H1 (cell line): ENCODE results near the gene TCFL5. TPM values are rescaled to one million over a fixed set of nuclear protein-coding genes. Genes with fewer than 3 reads are reported as not detected.

Experiments
- CTCF ChIA-PET: fragments of 300-600 bp; sonication (Branson Sonifier 250); formaldehyde crosslinking; loops from one replicate; lab custom pipeline; 2021; ENCODE audit not compliant: partially characterized antibody; lab: Charles Lee
- POLR2A ChIA-PET: fragments of 300-600 bp; sonication (Branson Sonifier 250); formaldehyde crosslinking; loops from one replicate; lab custom pipeline; 2021; ENCODE audit warnings: inconsistent platforms; ENCODE audit not compliant: partially characterized antibody; lab: Charles Lee
- DNase-seq, 2 experiments: peaks; one replicate each; pipeline versions ENCODE4 v3.0.0 to v3.0.0-alpha.2; 2010 to 2022; ENCODE audit warnings: low spot score in 2 of 2, low read depth in 1 of 2, mixed read lengths in 1 of 2
- FAIRE-seq: peaks from 2 replicates; lab custom pipeline; 2011; peaks lifted over from hg19 to GRCh38; lab: Jason Lieb, UNC
- H2AFZ ChIP-seq: 2 replicates; pipeline ENCODE4 v1.8.1; 2012; ENCODE audit warnings: low read length, inconsistent platforms
- H2AK5ac ChIP-seq: 2 replicates; pipeline ENCODE4 v1.6.1; 2013; ENCODE audit warnings: low read depth, low read length
- H2BK120ac ChIP-seq: replicated peaks from 2 replicates; pipeline ENCODE3; 2013; ENCODE audit warnings: low read depth, low read length, inconsistent platforms
- H2BK12ac ChIP-seq: 2 replicates; pipeline ENCODE4 v1.6.1; 2013; ENCODE audit warnings: low read depth, low read length
- H2BK15ac ChIP-seq: 2 replicates; pipeline ENCODE4 v1.6.1; 2013; ENCODE audit warnings: low read length
- H2BK20ac ChIP-seq: 2 replicates; pipeline ENCODE4 v1.6.1; 2013; ENCODE audit warnings: low read length
- H2BK5ac ChIP-seq: 2 replicates; pipeline ENCODE4 v1.6.1; 2013; ENCODE audit warnings: low read depth, low read length
- H3K14ac ChIP-seq: 2 replicates; pipeline ENCODE4 v1.6.1; 2013; ENCODE audit warnings: inconsistent platforms; ENCODE audit not compliant: insufficient read length
- H3K18ac ChIP-seq: 2 replicates; pipeline ENCODE4 v1.6.1; 2013; ENCODE audit warnings: low read length; ENCODE audit errors: extremely low read depth
- H3K23ac ChIP-seq: 2 replicates; pipeline ENCODE4 v1.6.1; 2013; ENCODE audit warnings: inconsistent platforms; ENCODE audit not compliant: insufficient read length
- H3K23me2 ChIP-seq: 2 replicates; pipeline ENCODE4 v1.6.1; 2013; ENCODE audit warnings: low read depth, low read length
- H3K27ac ChIP-seq: 2 replicates; pipeline ENCODE4 v1.6.1; 2011; ENCODE audit warnings: low read depth, low read length, inconsistent platforms
- H3K27me3 ChIP-seq, 4 experiments: replicated peaks in 1 of 4; 1 replicate in 1 of 4; 2 replicates in 3 of 4; pipeline versions ENCODE4 v1.6.1 to v1.8.1; 2011 to 2013; ENCODE audit warnings: low read length in 3 of 4, mild to moderate bottlenecking in 3 of 4, inconsistent platforms in 2 of 4, mixed read lengths in 2 of 4, moderate library complexity in 1 of 4; ENCODE audit not compliant: control insufficient read depth in 3 of 4, insufficient read depth in 3 of 4; ENCODE audit errors: extremely low read depth in 1 of 4
- H3K36me3 ChIP-seq, 4 experiments: 2 replicates each; pipeline versions ENCODE4 v1.6.1 to v1.8.1; 2011 to 2013; ENCODE audit warnings: mild to moderate bottlenecking in 4 of 4, low read length in 3 of 4, moderate library complexity in 2 of 4, control low read depth in 1 of 4, inconsistent platforms in 1 of 4; ENCODE audit not compliant: insufficient read depth in 4 of 4, control insufficient read depth in 2 of 4
- H3K4ac ChIP-seq: replicated peaks from 2 replicates; pipeline ENCODE3; 2013; ENCODE audit warnings: low read length, low read depth, mixed read lengths, inconsistent platforms; ENCODE audit not compliant: insufficient read length
- H3K4me1 ChIP-seq, 4 experiments: replicated peaks in 1 of 4; 1 replicate in 1 of 4; 2 replicates in 3 of 4; pipeline versions ENCODE4 v1.6.1 to v1.8.1; 2011 to 2013; ENCODE audit warnings: low read length in 3 of 4, inconsistent platforms in 2 of 4, mixed read lengths in 1 of 4; ENCODE audit not compliant: insufficient read depth in 4 of 4, control insufficient read depth in 3 of 4
- H3K4me2 ChIP-seq, 2 experiments: 2 replicates each; pipeline versions ENCODE4 v1.6.1 to v1.8.1; 2011 to 2013; ENCODE audit warnings: low read depth in 2 of 2, low read length in 2 of 2, control low read depth in 1 of 2, inconsistent platforms in 1 of 2, mild to moderate bottlenecking in 1 of 2; ENCODE audit not compliant: insufficient read depth in 1 of 2
- H3K4me3 ChIP-seq, 4 experiments: fragments of 200-600, 300-600 bp in 1 of 4; sonication (generic), shearing (Covaris generic), sonication (Bioruptor Twin) in 1 of 4; 2 replicates each; pipeline versions ENCODE4 v1.5.1 to v1.8.1; 2011 to 2016; ENCODE audit warnings: low read length in 4 of 4, low read depth in 3 of 4, control low read depth in 2 of 4, inconsistent platforms in 2 of 4, mild to moderate bottlenecking in 2 of 4, mixed read lengths in 1 of 4, moderate library complexity in 1 of 4; ENCODE audit not compliant: insufficient read depth in 2 of 4; ENCODE audit errors: extremely low read depth in 1 of 4
- H3K56ac ChIP-seq: replicated peaks from 2 replicates; pipeline ENCODE3; 2013; ENCODE audit warnings: low read depth, mild to moderate bottlenecking, mixed read lengths, low read length, inconsistent platforms; ENCODE audit not compliant: insufficient read length
- H3K79me1 ChIP-seq: 2 replicates; pipeline ENCODE4 v1.6.1; 2013; ENCODE audit warnings: low read depth, low read length, control low read depth
- H3K79me2 ChIP-seq, 2 experiments: 2 replicates each; pipeline versions ENCODE4 v1.6.1 to v1.8.1; 2012 to 2013; ENCODE audit warnings: low read length in 2 of 2, mild to moderate bottlenecking in 2 of 2, inconsistent platforms in 1 of 2; ENCODE audit not compliant: insufficient read depth in 2 of 2, control insufficient read depth in 1 of 2
- H3K9ac ChIP-seq, 4 experiments: replicated peaks in 1 of 4; 1 replicate in 1 of 4; 2 replicates in 3 of 4; pipeline versions ENCODE4 v1.6.1 to v1.8.1; 2011 to 2013; ENCODE audit warnings: low read depth in 3 of 4, low read length in 3 of 4, control low read depth in 2 of 4, mild to moderate bottlenecking in 2 of 4, moderate library complexity in 2 of 4, inconsistent platforms in 1 of 4; ENCODE audit errors: extremely low read depth in 1 of 4
- H3K9me3 ChIP-seq, 2 experiments: 2 replicates each; pipeline versions ENCODE4 v1.6.1 to v1.8.1; 2012 to 2013; ENCODE audit warnings: mild to moderate bottlenecking in 2 of 2, moderate library complexity in 2 of 2, control low read depth in 1 of 2, inconsistent platforms in 1 of 2, low read depth in 1 of 2, low read length in 1 of 2, mixed read lengths in 1 of 2; ENCODE audit not compliant: insufficient read depth in 2 of 2
- H4K20me1 ChIP-seq, 2 experiments: replicated peaks in 1 of 2; 2 replicates each; pipeline versions ENCODE3 to v1.8.1; 2011 to 2013; ENCODE audit warnings: inconsistent platforms in 2 of 2, low read length in 2 of 2, mild to moderate bottlenecking in 1 of 2; ENCODE audit not compliant: insufficient read depth in 2 of 2, control insufficient read depth in 1 of 2
- H4K5ac ChIP-seq: 2 replicates; pipeline ENCODE4 v1.6.1; 2013; ENCODE audit warnings: low read length, low read depth, mixed read lengths, inconsistent platforms; ENCODE audit not compliant: insufficient read length
- H4K8ac ChIP-seq: 2 replicates; pipeline ENCODE4 v1.8.0; 2013; ENCODE audit warnings: mild to moderate bottlenecking, moderate library complexity, low read length, inconsistent platforms; ENCODE audit not compliant: insufficient read depth; ENCODE audit errors: extremely low read depth
- H4K91ac ChIP-seq: replicated peaks from 2 replicates; pipeline ENCODE3; 2013; ENCODE audit warnings: low read length, mixed read lengths, inconsistent platforms; ENCODE audit not compliant: insufficient read length
- BACH1 ChIP-seq: IDR thresholded peaks from 2 replicates; pipeline ENCODE4 v1.6.1; 2012; ENCODE audit warnings: low read length, improper control_type of control experiment
- POLR2AphosphoS5 ChIP-seq: IDR thresholded peaks from 2 replicates; pipeline ENCODE4 v1.6.1; 2011; ENCODE audit warnings: low read depth, low read length
- WGBS, 2 experiments: shearing (Covaris generic) in 1 of 2; methylation state at CpG; one replicate each; pipeline versions ENCODE4 v1.1.6 to v1.1.7; 2013 to 2015; ENCODE audit warnings: low lambda C conversion rate in 2 of 2, mixed read lengths in 2 of 2, inconsistent platforms in 1 of 2, low coverage in 1 of 2, missing lambda C conversion rate in 1 of 2; ENCODE audit not compliant: insufficient replicate concordance in 2 of 2, insufficient coverage in 1 of 2, insufficient read length in 1 of 2; ENCODE audit errors: extremely low coverage in 1 of 2, missing lambda C conversion rate in 1 of 2; 5-methylcytosine and 5-hydroxymethylcytosine counted together
- polyA plus RNA-seq, 7 experiments: library from polyadenylated mRNA; depleted of rRNA in 3 of 7; stranded (reverse) in 5 of 7; unstranded in 2 of 7; fragments of >200 nt in 5 of 7; fragments of 200-250 nt in 2 of 7; gene quantifications; 1 replicate in 5 of 7; 2 replicates in 1 of 7; 4 replicates in 1 of 7; pipeline versions ENCODE4 v1.2.1 to v1.2.3, GENCODE V29; 2011 to 2013; ENCODE audit warnings: missing spikeins in 2 of 7, mixed read lengths in 2 of 7
- total RNA-seq: library from RNA; stranded (reverse); fragmentation: NEBNext Ultra II Directional; extraction: Animal tissue kit (Norgen Biotek cat#: 25700); gene quantifications from 2 replicates; pipeline ENCODE4 v1.2.1, GENCODE V29; 2021

Gene TCFL5
- total and polyA plus RNA-seq, 2 of the 8 experiments (the other 6 are each of a cell fraction or from before 2014, with no cell fraction given) = 6.2 to 15.0 TPM

DNA sequence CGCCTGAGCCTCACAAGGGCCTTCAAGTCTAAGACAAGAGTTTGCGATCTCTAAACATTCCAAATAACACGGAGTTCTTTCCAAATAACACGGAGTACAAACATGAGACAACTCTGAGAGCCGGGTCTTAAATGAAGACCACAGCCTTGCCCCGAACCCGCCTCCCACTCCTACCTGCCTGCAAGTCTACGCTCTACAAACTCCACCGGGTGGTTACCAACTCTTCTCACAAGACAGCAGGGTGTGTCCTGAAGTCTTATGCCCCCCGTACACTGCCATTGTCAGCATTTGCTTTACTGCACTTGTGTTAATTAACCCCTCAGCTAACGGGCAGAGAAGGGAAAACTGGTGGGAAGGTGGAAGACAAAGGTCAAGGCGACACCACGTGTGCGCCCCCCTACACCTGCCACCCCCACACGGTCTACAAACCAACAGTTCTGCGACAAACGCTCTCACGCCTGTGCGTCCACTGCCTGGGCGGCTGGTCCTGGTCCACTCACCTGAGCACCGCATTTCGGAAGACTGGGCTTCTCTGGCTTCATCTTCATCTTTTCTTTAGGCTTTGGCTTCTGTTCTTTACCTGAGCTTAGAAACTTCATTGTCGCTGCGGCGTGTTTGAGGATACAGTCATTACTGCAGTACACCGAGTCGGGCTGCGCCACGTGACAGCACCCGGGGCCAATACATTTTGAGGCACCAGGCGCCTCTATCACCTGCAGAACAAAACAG, 45.2 kb upstream of the TCFL5 start:
- no peak for FAIRE-seq
- H4K91ac ChIP-seq = no peak overlapping the region
- no peaks in the 10 kb centered on the region for H3K23me2 ChIP-seq
- H3K9me3 ChIP-seq = no peaks in the 10 kb centered on the region
- H3K27ac ChIP-seq = no peak overlapping the region
- no peaks in the 10 kb centered on the region; a peak in 2 of 7 replicates for H3K4me1 ChIP-seq
- ChIA-PET POLR2A (interaction anchor here (1.0 to 13.6 kb wide), 6 partner anchors 11 to 82 kb away, joined by 3 to 156 read pairs (median 4); partner anchors contain the start of gene DIDO1), CTCF (interaction anchor here (0.8 to 5.7 kb wide), 25 partner anchors 8 to 328 kb away, joined by 3 to 58 read pairs (median 6); no protein-coding TSS in a partner anchor)
- no peak overlapping the region for H3K56ac ChIP-seq
- no peak overlapping the region for H2BK15ac ChIP-seq
- H2BK12ac ChIP-seq = no peak overlapping the region
- no peak overlapping the region for H3K14ac ChIP-seq
- no peak overlapping the region for H3K18ac ChIP-seq
- no peak for DNase-seq
- peaks cover 50 to 89% (median 80%) of the 10 kb centered on the region in 4 experiments for H3K36me3 ChIP-seq
- no peak overlapping the region for H4K8ac ChIP-seq
- no peak overlapping the region for H2BK120ac ChIP-seq
- H3K79me2 ChIP-seq = peaks cover 0 to 43% of the 10 kb centered on the region in 2 experiments
- no peak overlapping the region for H3K23ac ChIP-seq
- H3K9ac ChIP-seq = no peak overlapping the region
- peaks cover 22 to 44% of the 10 kb centered on the region in 2 experiments for H4K20me1 ChIP-seq
- peak; percentile 10; the same call in 1 of the 2 replicates for TF ChIP-seq POLR2AphosphoS5
- no peak for TF ChIP-seq BACH1
- H2AFZ ChIP-seq = no peak overlapping the region
- no peak overlapping the region for H3K4me2 ChIP-seq
- H3K27me3 ChIP-seq = no peaks in the 10 kb centered on the region
- H2BK5ac ChIP-seq = no peak overlapping the region
- H2AK5ac ChIP-seq = no peak overlapping the region
- WGBS, 2 experiments = 96% methylated on average over 31 of the region's 31 CpGs; no CpG with 5 or more reads in 1 of the 2 experiments
- H4K5ac ChIP-seq = no peak overlapping the region
- no peak overlapping the region for H3K4ac ChIP-seq
- H3K79me1 ChIP-seq = peaks cover 26% of the 10 kb centered on the region
- H3K4me3 ChIP-seq = no peak overlapping the region
- no peak overlapping the region for H2BK20ac ChIP-seq
